GM15510 (cell line): Measurements from ENCODE around the gene ADARB2.

Experiments used
- POLR2A ChIP-seq: IDR thresholded peaks from 3 replicates; pipeline ENCODE4 v1.6.1; 2011; ENCODE audit warnings: borderline replicate concordance; ENCODE audit not compliant: insufficient read length; ENCODE audit errors: extremely low read depth

The ADARB2 gene

DNA sequence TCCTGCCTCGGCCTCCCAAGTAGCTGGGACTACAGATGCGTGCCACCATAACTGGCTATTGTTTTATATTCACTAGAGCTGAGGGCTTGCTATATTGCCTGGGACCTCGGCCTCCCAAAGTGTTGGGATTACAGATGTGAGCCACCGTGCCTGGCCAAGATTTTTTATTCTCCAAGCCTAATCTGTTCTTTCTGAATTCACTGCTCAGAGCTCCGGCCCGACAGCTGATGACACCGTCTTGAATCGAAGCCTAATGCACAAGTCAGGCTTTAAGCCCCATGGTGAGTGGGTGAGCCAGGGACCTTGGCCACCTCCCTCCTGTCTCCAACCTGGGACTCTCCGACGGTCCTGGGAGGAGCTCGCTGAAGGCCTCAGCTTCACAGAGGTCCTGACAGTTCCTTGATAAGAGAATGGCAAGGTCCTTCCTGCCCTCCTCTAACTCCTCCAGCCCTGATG is 342.3 kb downstream of the ADARB2 start:
- no peak for TF ChIP-seq POLR2A

DNA sequence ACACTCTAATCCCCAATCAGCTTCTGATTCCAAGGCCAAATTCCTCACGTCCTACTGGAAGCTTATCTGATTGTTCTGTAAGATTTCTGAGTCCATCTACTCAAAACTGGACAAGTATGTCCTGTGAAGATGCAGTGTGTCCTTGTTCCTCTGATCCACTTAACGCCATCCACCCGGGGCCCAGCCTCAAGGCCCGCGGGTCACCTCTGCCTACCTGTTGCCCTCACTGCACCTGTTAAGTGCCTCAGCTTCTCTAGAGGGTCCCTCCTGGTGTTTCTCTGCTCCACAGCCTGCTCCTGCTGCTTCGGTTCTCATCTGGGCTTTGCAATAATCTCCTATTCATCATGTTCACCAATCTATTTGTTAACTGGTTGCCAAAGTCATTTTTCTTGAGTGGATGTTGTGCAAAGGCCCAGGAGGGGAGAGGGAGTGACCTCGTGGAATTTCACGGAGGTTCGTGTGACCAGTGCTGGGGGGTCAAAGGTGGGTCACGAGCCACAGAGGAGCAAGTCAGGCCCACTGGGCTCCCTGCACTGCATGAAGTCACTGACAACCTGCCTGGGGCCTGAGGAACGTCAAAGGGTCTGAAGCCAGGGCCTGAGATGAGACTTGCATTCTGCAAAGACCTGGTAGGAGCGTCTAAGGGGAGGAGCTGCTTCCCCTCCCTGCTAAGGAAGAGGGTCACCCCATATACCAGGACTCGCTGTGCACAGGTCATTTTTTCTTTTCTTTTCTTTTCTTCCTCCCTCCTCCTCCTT is 343.0 kb downstream of the ADARB2 start:
- TF ChIP-seq POLR2A: no peak

DNA sequence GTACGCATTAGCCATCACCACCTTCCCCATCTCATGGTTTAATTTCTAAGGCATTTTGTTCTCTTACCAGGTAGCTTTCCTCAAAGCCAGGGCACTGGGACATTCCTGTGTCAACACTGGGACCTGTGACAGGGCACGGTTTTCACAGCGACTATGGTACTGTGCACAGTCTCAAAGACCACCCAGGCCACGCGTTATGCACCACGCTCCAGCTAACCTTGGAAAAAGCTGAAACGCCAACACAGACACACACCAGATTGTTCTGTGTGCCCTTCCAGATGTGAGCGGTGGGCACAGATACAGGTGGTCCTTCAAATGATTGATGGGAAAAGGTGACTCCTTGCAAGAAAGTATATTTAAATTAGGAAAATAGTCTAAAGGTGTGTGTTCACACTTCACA is 343.8 kb downstream of the ADARB2 start:
- TF ChIP-seq POLR2A: no peak

DNA sequence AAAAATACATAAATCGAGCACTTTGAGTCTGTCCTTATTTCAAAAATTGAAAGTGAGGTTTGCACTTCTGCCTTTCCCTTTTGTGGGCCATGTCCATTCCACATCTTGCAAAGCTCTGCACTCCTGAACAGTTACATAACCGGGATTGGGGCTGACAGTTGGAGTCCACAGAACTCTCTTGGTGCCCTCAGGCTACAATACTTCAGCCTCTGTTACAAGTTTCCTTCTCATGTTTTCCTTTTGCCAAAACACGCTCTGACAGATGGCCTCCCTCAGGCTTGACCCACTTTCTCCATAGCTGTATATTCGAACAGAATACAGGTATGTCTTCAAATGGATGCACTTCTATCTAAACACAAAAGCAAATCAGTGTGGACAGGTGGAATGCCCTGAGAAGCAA is 345.2 kb downstream of the ADARB2 start:
- TF ChIP-seq POLR2A: no peak

DNA sequence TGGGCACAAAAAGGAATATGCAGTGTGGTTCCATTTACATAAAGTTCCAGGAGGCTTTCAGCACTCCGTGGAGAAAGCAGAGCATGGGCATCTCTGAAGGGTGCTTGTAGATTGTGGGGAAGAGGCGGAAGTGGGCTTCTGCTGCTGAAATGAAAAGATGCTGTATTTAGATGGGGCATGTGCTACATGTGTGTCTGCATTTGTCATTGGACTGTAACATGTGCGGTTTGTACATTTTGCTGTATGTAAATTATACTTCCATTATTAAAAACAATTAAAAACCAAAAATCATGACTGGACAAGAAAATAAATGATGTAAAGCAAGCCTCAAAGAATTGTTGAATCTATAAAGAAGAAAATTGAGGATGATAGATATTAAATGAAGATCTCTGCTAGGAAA is 347.1 kb downstream of the ADARB2 start:
- TF ChIP-seq POLR2A: no peak

DNA sequence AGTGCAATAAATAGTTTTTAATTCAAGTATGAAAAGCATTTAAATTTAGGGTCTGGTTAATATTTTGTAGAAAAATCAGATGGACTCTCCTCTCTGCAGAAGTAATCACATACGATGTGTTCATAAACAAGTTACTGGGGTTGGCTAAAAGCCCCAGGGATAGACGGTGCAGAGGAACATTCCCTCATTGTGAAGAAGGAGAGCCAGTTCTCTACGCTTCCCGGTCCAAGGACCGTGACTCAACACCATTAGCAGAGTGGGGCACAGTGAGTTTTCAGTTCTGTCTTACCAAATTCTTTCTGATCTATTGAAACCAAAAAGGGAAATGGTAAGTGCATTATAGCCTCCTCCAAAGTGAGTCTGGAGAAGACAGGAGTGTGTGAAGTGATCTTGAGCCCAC is 353.3 kb downstream of the ADARB2 start:
- TF ChIP-seq POLR2A: no peak

DNA sequence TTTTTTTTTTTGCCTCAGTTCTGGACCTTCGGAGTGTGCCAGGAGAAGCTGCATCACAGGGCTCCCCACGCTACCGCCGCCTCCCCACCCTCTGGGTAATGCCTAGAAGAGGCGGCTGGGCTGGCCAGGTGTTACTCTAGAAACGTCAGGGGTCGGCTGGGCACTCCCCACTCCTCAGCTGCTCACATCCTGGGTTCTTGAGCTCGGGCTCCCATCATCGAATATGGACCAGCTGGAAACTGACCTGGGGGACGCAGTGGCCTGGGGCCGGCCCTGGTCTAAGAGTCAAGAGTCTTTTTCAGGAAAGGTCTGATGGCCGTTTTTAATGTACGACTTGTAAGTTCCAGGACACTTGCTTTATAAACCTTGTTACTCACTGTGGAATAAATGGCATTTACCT is 354.6 kb downstream of the ADARB2 start:
- TF ChIP-seq POLR2A: no peak

DNA sequence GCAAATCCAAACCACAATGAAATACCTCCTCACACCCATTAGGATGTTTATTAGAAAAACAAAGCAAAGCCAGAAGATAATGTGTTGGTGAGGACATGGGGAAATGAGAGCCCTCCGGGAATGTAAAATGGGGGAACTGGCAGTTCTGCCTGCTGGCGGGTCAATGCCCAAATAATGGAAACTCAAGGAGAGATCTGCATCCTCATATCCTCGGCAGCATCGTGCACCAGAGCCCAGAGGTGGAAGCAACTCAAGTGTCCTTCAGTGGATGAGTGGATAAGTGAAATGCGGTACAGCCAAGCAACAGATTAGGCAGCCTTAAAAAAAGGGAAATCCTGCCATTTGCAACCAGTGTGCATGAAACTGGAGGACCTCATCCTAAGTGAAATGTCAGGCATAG is 356.0 kb downstream of the ADARB2 start:
- no peak for TF ChIP-seq POLR2A

DNA sequence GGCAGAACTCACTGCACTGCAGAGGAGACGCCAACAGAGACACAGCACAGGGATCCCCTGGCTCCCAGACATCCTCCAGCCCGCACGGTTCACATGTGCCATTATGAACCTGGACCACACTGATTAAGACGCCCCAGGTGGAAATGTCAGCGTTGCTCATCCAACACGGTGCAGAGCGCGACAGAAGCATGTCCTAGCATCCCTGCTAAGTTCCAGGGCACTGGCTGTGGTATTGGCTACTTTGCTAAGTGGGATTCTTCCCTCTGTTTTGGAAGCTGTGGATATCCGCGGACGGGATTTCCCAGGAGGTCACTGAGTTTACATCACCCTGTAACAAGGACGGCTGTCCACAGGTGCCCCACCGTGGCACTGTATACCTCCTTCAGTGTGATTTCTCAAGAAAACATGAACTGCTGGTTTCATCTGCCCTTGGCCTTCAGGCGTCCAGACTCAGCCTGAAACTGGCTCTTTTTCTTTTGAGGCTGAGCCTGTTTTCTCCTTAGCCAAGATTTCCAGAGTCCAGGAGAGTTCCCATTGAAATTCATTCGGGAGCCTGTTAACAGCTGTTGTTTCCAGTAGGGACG is 357.1 kb downstream of the ADARB2 start:
- no peak for TF ChIP-seq POLR2A

DNA sequence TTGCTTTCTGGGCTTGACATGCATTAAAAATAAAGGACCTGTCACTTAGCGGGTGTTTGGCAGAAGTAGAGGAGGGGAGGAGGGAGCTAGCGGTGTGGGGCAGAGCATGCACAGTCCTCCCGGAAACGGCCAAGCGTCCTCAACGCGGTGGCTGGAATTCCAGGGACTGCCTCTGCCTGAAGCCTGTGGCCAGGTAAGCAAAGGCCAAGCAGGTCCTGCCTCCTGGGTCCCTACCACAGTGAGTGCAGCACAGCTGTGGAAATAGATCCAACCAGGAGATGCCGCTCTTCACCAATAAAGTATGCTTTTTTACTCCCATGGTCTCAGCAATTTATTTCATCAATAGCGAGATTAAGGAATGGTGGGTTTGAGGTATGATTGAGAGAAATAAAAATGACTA is 357.7 kb downstream of the ADARB2 start:
- no peak for TF ChIP-seq POLR2A

DNA sequence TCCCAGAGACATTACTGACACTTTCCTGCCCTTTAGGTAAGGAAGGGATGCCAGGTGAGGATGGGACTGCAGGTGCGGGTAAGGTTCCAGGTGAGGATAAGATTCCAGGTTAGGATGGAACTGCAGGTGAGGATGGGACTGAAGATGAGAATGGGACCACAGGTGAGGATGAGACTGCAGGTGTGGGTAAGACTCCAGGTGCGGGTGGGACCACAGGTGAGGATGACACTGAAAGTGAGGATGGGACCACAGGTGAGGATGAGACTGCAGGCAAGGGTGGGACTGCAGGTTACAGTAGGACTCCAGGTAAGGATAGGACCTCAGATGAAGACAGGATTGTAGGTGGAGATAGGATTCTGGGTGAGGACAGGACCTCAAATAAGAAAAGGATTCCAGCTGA is 358.9 kb downstream of the ADARB2 start:
- no peak for TF ChIP-seq POLR2A

DNA sequence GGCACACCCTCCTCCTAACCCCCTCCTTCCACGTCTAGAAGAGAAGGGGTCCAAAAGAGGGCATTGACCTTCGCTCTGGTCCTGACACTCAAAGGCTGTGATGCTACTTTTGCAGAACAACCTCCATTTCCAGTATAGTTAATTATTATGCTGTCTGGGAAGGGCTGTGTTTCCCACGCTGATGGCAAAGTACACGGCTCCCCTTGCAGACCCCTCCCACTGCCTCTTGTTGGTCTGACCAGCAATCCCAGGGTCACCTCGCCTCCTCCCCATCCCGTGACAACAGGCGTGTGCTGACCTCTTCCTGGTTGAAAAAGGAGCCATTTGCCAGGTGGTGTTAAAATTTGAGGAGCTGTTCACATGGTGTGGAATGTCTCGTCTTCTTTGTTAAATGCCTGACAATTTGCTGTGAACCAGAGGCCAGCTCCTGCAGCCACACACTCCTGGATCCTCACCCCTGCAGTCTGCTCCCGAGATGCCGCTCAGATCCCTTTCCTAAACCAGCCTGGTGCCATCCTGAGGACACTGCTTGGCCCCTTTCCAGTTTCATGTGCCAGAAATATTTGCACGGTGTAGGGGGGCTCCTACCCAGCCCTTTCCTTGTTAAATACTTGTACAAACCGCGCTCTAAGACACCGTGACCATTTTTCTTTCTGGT is 359.5 kb downstream of the ADARB2 start:
- no peak for TF ChIP-seq POLR2A

DNA sequence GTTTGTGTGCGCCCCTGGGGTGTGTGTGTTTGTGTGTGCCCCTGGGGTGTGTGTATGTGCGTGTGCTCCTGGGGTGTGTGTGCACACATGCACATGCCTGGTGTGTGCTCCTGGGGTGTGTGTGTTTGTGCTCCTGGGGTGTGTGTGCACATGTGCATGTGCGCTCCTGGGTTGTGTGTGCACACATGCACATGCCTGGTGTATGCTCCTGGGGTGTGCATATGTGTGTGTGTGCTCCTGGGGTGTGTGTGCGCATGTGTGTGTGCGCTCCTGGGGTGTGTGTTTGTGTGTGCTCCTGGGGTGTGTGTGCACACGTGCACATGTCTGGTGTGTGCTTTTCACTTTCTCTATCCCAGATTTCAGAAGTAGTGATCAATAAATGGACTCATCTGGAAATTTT is 360.1 kb downstream of the ADARB2 start:
- TF ChIP-seq POLR2A: no peak

DNA sequence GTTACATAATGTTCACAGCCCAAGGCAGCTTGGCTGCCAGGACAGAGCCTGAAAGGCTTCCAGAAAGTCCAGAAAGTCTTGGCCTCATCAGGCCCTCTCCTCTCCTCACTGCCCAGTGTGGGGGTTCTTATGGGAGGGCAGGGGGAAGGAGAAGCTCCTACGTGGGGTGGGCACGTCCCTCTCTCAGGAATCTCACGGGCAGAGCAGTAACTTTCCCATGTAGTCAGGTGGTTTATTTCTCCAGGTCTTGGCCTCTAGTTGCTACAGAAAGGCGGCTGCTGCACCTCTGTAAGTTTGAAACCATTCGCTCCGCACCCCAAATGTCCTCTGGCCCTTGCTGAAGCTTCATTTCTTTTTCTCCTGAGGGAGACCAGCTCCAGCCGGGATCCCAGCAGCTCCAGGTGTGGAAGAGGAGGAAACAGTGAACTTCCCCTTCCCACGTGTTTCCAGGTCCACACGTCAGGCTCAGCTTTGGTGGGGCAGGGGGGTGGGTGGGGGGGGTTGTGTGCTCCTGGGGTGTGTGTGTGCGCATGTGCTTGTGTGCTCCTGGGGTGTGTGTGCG is 360.9 kb downstream of the ADARB2 start:
- no peak for TF ChIP-seq POLR2A

DNA sequence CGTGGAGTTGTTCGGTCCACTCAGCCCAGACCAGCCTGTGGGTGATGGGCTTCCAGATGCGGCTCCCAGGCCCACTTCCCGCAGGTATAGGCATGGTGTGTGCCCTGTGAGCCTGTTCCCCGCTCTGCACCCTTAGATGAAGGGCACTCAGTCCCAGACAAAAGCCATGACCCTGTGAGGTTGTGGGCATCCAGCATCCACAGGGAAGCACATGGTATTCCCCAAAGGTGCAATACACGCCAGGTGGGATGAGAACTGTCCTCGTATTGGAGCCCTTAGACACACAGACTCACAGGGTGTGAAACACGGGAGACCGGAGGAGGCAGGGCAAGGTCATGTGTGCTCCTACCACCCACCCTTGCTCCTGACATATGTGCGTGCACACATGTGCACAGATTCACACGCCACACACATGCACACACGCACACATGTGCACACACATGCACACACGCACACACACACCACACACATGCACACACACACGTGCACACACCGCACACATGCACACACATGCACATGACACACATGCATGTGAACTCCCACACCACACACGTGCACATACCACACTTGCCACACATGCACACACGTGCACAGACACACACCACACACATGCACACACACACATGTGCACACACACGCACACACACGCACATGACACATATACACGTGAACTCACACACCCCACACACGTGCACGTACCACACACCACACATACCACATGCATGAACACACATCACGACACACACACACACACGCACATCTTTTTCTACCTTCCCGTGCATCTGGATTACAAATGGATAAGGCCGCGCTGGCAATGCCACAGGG is 361.8 kb downstream of the ADARB2 start:
- TF ChIP-seq POLR2A: no peak
